Nephron (organoid): Measurements from ENCODE around the gene LPCAT1.

Experiments
- H3K27ac Mint-ChIP-seq, 3 experiments: 2 replicates each; pipeline ENCODE4 v1.8.0; 2020; ENCODE audit warnings: mixed read lengths in 3 of 3, mild to moderate bottlenecking in 2 of 3, moderate library complexity in 1 of 3
- H3K27me3 Mint-ChIP-seq: 2 replicates; pipeline ENCODE4 v1.8.0; 2021; ENCODE audit warnings: low read depth, mild to moderate bottlenecking, moderate library complexity, mixed read lengths
- H3K36me3 Mint-ChIP-seq: 2 replicates; pipeline ENCODE4 v1.8.0; 2020; ENCODE audit warnings: low read depth, mixed read lengths
- H3K4me1 Mint-ChIP-seq: 2 replicates; pipeline ENCODE4 v1.8.0; 2020; ENCODE audit warnings: mixed read lengths
- H3K4me3 Mint-ChIP-seq, 3 experiments: 2 replicates each; pipeline ENCODE4 v1.8.0; 2020; ENCODE audit warnings: mild to moderate bottlenecking in 3 of 3, mixed read lengths in 3 of 3, moderate library complexity in 2 of 3
- H3K9me3 Mint-ChIP-seq: 2 replicates; pipeline ENCODE4 v1.8.0; 2020; ENCODE audit warnings: mixed read lengths
- CTCF ChIP-seq, 3 experiments: fragments of 200-600 bp; sonication (generic); IDR thresholded peaks; one replicate each; pipeline ENCODE4 v1.5.0; 2021; ENCODE audit warnings: antibody characterized with exemption in 3 of 3; ENCODE audit not compliant: unreplicated experiment in 3 of 3

LPCAT1 gene

DNA sequence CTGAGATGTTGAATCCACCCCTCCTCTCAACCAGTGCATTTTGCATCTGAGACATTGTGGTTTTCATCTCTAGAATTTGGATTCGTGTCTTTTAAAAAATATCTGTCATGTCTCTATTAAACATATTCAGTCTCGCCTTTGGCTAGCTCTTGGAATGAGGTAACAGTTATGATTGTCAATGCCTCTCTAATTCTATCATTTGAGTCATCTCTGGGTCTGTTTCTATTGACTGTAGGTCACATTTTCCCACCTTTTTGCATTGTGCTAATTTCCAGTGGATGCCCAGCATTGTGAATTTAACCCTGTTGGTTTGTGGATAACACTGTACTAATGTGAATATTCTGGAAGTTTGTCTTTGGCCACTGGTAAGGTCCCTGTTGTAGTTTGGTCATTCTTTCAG, 70.1 kb downstream of the LPCAT1 start:
- no peaks in the 10 kb centered on the region for H3K4me1 Mint-ChIP-seq
- H3K27ac Mint-ChIP-seq: no peak overlapping the region
- TF ChIP-seq CTCF (IDR thresholded peaks at IDR 0.05; ENCODE audit: unreplicated experiment in 3 of 3): no peak
- peaks cover 13% of the 10 kb centered on the region for H3K36me3 Mint-ChIP-seq
- peaks cover 35% of the 10 kb centered on the region for H3K27me3 Mint-ChIP-seq
- H3K9me3 Mint-ChIP-seq: peaks cover 48% of the 10 kb centered on the region
- H3K4me3 Mint-ChIP-seq: no peak overlapping the region

- peaks cover 18% of the 10 kb centered on the region for H3K9me3 Mint-ChIP-seq
- H3K27ac Mint-ChIP-seq: no peak overlapping the region
- no peak overlapping the region for H3K4me3 Mint-ChIP-seq
- H3K36me3 Mint-ChIP-seq: no peaks in the 10 kb centered on the region
- H3K4me1 Mint-ChIP-seq: peaks cover 3% of the 10 kb centered on the region
- H3K27me3 Mint-ChIP-seq: peaks cover 73% of the 10 kb centered on the region
- no peak for TF ChIP-seq CTCF (IDR thresholded peaks at IDR 0.05; ENCODE audit: unreplicated experiment in 3 of 3)
Measured at GRCh38 chr5:1449081-1449630, 74.6 kb downstream of the LPCAT1 start.

GRCh38 chr5:1448511-1449011, 75.2 kb downstream of the LPCAT1 start:
- no peak overlapping the region for H3K4me3 Mint-ChIP-seq
- no peaks in the 10 kb centered on the region for H3K36me3 Mint-ChIP-seq
- TF ChIP-seq CTCF (IDR thresholded peaks at IDR 0.05; ENCODE audit: unreplicated experiment in 3 of 3): no peak
- H3K4me1 Mint-ChIP-seq: peaks cover 5% of the 10 kb centered on the region
- H3K27me3 Mint-ChIP-seq: peaks cover 79% of the 10 kb centered on the region
- H3K27ac Mint-ChIP-seq: no peak overlapping the region
- peaks cover 12% of the 10 kb centered on the region for H3K9me3 Mint-ChIP-seq

- H3K36me3 Mint-ChIP-seq: no peaks in the 10 kb centered on the region
- no peak for TF ChIP-seq CTCF (IDR thresholded peaks at IDR 0.05; ENCODE audit: unreplicated experiment in 3 of 3)
- H3K9me3 Mint-ChIP-seq: peaks cover 9% of the 10 kb centered on the region
- H3K4me1 Mint-ChIP-seq: peaks cover 5% of the 10 kb centered on the region
- no peak overlapping the region for H3K4me3 Mint-ChIP-seq
- H3K27ac Mint-ChIP-seq: no peak overlapping the region
- peaks cover 86% of the 10 kb centered on the region for H3K27me3 Mint-ChIP-seq
Measured at GRCh38 chr5:1447671-1448361, 75.9 kb downstream of the LPCAT1 start.

- no peak for TF ChIP-seq CTCF (IDR thresholded peaks at IDR 0.05; ENCODE audit: unreplicated experiment in 3 of 3)
- Mint-ChIP-seq H3K27ac (no peak overlapping the region), H3K36me3 (no peaks in the 10 kb centered on the region), H3K4me1 (peaks cover 5% of the 10 kb centered on the region), H3K9me3 (peaks cover 9% of the 10 kb centered on the region), H3K4me3 (no peak overlapping the region), H3K27me3 (peaks cover 92% of the 10 kb centered on the region)
Measured at GRCh38 chr5:1446602-1447343, 77.0 kb downstream of the LPCAT1 start.
